ENCODE data around the gene AMH.

AMH gene

GRCh38 chr19:2227415-2228156 lies 21.5 kb upstream of the AMH start:
- Histone ChIP-seq H3K9me3 (replicated peaks in 1 of 2; ENCODE audit: control insufficient read depth in 2 of 2, insufficient read depth in 1 of 2, low read depth in 1 of 2, low read length in 2 of 2) (no peaks in the 10 kb centered on the region), H4K8ac (ENCODE audit: low read depth, low read length) (no peak overlapping the region), H3K18ac (ENCODE audit: low read length) (no peak overlapping the region), H2BK5ac (ENCODE audit: low read length) (no peak overlapping the region), H3K4me1 (ENCODE audit: control insufficient read depth in 2 of 2, insufficient read depth in 1 of 2, low read depth in 1 of 2, low read length in 2 of 2) (no peaks in the 10 kb centered on the region), H2BK12ac (ENCODE audit: low read length) (no peak overlapping the region), H4K91ac (ENCODE audit: low read depth, low read length, poor library complexity) (no peak overlapping the region), H3K27ac (replicated peaks; ENCODE audit: low read length) (no peak overlapping the region), H3K9ac (ENCODE audit: low read depth, low read length, poor library complexity) (no peak overlapping the region), H3K79me1 (ENCODE audit: low read depth, low read length) (peaks cover 5% of the 10 kb centered on the region), H2AFZ (ENCODE audit: low read length) (no peak overlapping the region), H2BK120ac (ENCODE audit: low read depth, low read length) (no peak overlapping the region), H3K14ac (ENCODE audit: low read length) (no peak overlapping the region), H2BK15ac (ENCODE audit: low read length) (no peak overlapping the region), H3K23ac (ENCODE audit: low read depth, low read length, poor library complexity) (no peak overlapping the region), H3K4me2 (ENCODE audit: insufficient read depth, low read length, poor library complexity, severe bottlenecking) (no peak overlapping the region), H3K36me3 (replicated peaks in 1 of 2; ENCODE audit: control insufficient read depth in 2 of 2, insufficient read depth in 2 of 2, low read length in 2 of 2) (peaks cover 49 to 88% of the 10 kb centered on the region in 2 donors), H2AK5ac (ENCODE audit: low read depth, low read length) (no peak overlapping the region), H3K27me3 (ENCODE audit: control insufficient read depth in 3 of 3, insufficient read depth in 3 of 3, low read depth in 1 of 3, low read length in 3 of 3) (no peaks in the 10 kb centered on the region), H3K4me3 (ENCODE audit: low read length in 2 of 2) (no peak overlapping the region), H3K4ac (ENCODE audit: low read length) (no peak overlapping the region)
- no peak for DNase-seq (ENCODE audit: low spot score)
- no CpG with 5 or more reads among the region's 67 CpGs for WGBS, 2 donors (ENCODE audit: extremely low coverage in 2 of 2, insufficient read length in 2 of 2, insufficient replicate concordance in 1 of 2)

GRCh38 chr19:2228157-2229030 lies 20.7 kb upstream of the AMH start:
- WGBS, 2 donors (ENCODE audit: extremely low coverage in 2 of 2, insufficient read length in 2 of 2, insufficient replicate concordance in 1 of 2): no CpG with 5 or more reads among the region's 48 CpGs
- no peaks in the 10 kb centered on the region for H3K27me3 ChIP-seq (ENCODE audit: control insufficient read depth in 3 of 3, insufficient read depth in 3 of 3, low read depth in 1 of 3, low read length in 3 of 3)
- H3K9ac ChIP-seq (ENCODE audit: low read depth, low read length, poor library complexity): peak overlapping the region; percentile 44
- H3K14ac ChIP-seq (ENCODE audit: low read length): no peak overlapping the region
- H2AFZ ChIP-seq (ENCODE audit: low read length): no peak overlapping the region
- H4K8ac ChIP-seq (ENCODE audit: low read depth, low read length): no peak overlapping the region
- peak overlapping the region; percentile 66 for H2BK5ac ChIP-seq (ENCODE audit: low read length)
- no peak for DNase-seq (ENCODE audit: low spot score)
- peak overlapping the region; percentile 66 for H3K4ac ChIP-seq (ENCODE audit: low read length)
- no peak overlapping the region for H2BK15ac ChIP-seq (ENCODE audit: low read length)
- no peaks in the 10 kb centered on the region for H3K9me3 ChIP-seq (replicated peaks in 1 of 2; ENCODE audit: control insufficient read depth in 2 of 2, insufficient read depth in 1 of 2, low read depth in 1 of 2, low read length in 2 of 2)
- no peak overlapping the region for H2BK12ac ChIP-seq (ENCODE audit: low read length)
- H4K91ac ChIP-seq (ENCODE audit: low read depth, low read length, poor library complexity): no peak overlapping the region
- peaks cover 51 to 91% of the 10 kb centered on the region in 2 donors for H3K36me3 ChIP-seq (replicated peaks in 1 of 2; ENCODE audit: control insufficient read depth in 2 of 2, insufficient read depth in 2 of 2, low read length in 2 of 2)
- peaks cover 4% of the 10 kb centered on the region for H3K79me1 ChIP-seq (ENCODE audit: low read depth, low read length)
- H3K27ac ChIP-seq (replicated peaks; ENCODE audit: low read length): no peak overlapping the region
- no peak overlapping the region for H3K4me3 ChIP-seq (ENCODE audit: low read length in 2 of 2)
- no peak overlapping the region for H3K18ac ChIP-seq (ENCODE audit: low read length)
- H3K4me2 ChIP-seq (ENCODE audit: insufficient read depth, low read length, poor library complexity, severe bottlenecking): no peak overlapping the region
- H3K4me1 ChIP-seq (ENCODE audit: control insufficient read depth in 2 of 2, insufficient read depth in 1 of 2, low read depth in 1 of 2, low read length in 2 of 2): no peaks in the 10 kb centered on the region
- no peak overlapping the region for H2AK5ac ChIP-seq (ENCODE audit: low read depth, low read length)
- peak overlapping the region; percentile 65 for H3K23ac ChIP-seq (ENCODE audit: low read depth, low read length, poor library complexity)
- no peak overlapping the region for H2BK120ac ChIP-seq (ENCODE audit: low read depth, low read length)

GRCh38 chr19:2229103-2230032 lies 19.8 kb upstream of the AMH start:
- Histone ChIP-seq H2AFZ (ENCODE audit: low read length) (no peak overlapping the region), H3K27me3 (ENCODE audit: control insufficient read depth in 3 of 3, insufficient read depth in 3 of 3, low read depth in 1 of 3, low read length in 3 of 3) (no peaks in the 10 kb centered on the region), H3K23ac (ENCODE audit: low read depth, low read length, poor library complexity) (peak overlapping the region; percentile 73), H3K9ac (ENCODE audit: low read depth, low read length, poor library complexity) (peak overlapping the region; percentile 44), H3K27ac (replicated peaks; ENCODE audit: low read length) (no peak overlapping the region), H3K36me3 (replicated peaks in 1 of 2; ENCODE audit: control insufficient read depth in 2 of 2, insufficient read depth in 2 of 2, low read length in 2 of 2) (peaks cover 57 to 92% of the 10 kb centered on the region in 2 donors), H3K18ac (ENCODE audit: low read length) (no peak overlapping the region), H2BK5ac (ENCODE audit: low read length) (no peak overlapping the region), H3K9me3 (replicated peaks in 1 of 2; ENCODE audit: control insufficient read depth in 2 of 2, insufficient read depth in 1 of 2, low read depth in 1 of 2, low read length in 2 of 2) (no peaks in the 10 kb centered on the region), H3K79me1 (ENCODE audit: low read depth, low read length) (peaks cover 12% of the 10 kb centered on the region), H3K4me2 (ENCODE audit: insufficient read depth, low read length, poor library complexity, severe bottlenecking) (no peak overlapping the region), H4K8ac (ENCODE audit: low read depth, low read length) (peak overlapping the region; percentile 43), H2BK120ac (ENCODE audit: low read depth, low read length) (no peak overlapping the region), H3K14ac (ENCODE audit: low read length) (no peak overlapping the region), H2AK5ac (ENCODE audit: low read depth, low read length) (no peak overlapping the region), H3K4me1 (ENCODE audit: control insufficient read depth in 2 of 2, insufficient read depth in 1 of 2, low read depth in 1 of 2, low read length in 2 of 2) (no peaks in the 10 kb centered on the region), H2BK12ac (ENCODE audit: low read length) (no peak overlapping the region), H4K91ac (ENCODE audit: low read depth, low read length, poor library complexity) (no peak overlapping the region), H3K4ac (ENCODE audit: low read length) (no peak overlapping the region), H3K4me3 (ENCODE audit: low read length in 2 of 2) (peak overlapping the region in 1 of 2 donors; percentile 27), H2BK15ac (ENCODE audit: low read length) (no peak overlapping the region)
- no peak for DNase-seq (ENCODE audit: low spot score)
- WGBS, 2 donors (ENCODE audit: extremely low coverage in 2 of 2, insufficient read length in 2 of 2, insufficient replicate concordance in 1 of 2): no CpG with 5 or more reads among the region's 45 CpGs
